GM23248 (cell line): ENCODE measurements around the gene DIABLO. TPM values are rescaled to one million over a fixed set of nuclear protein-coding genes. Genes with fewer than 3 reads are reported as not detected.

Experiments
- DNase-seq: peaks from one replicate; pipeline ENCODE4 v3.0.0-alpha.2; 2015
- H2AFZ ChIP-seq: fragments of 200-600 bp; sonication (generic); 2 replicates; pipeline ENCODE4 v1.6.1; 2016; ENCODE audit warnings: antibody characterized with exemption
- H3F3A ChIP-seq: fragments of 200-600 bp; sonication (generic); 2 replicates; pipeline ENCODE4 v1.6.1; 2016; ENCODE audit warnings: mild to moderate bottlenecking, antibody characterized with exemption, mixed run types; ENCODE audit not compliant: insufficient read depth
- H3K27ac ChIP-seq: fragments of 200-600 bp; sonication (generic); 2 replicates; pipeline ENCODE4 v1.5.1; 2016; ENCODE audit warnings: mild to moderate bottlenecking
- H3K27me3 ChIP-seq: fragments of 200-600 bp; sonication (generic); replicated peaks from 2 replicates; pipeline ENCODE4 v1.6.1; 2016; ENCODE audit warnings: mild to moderate bottlenecking; ENCODE audit not compliant: insufficient read depth
- H3K36me3 ChIP-seq: fragments of 200-600 bp; sonication (generic); 2 replicates; pipeline ENCODE4 v1.6.1; 2016; ENCODE audit warnings: low read depth, mild to moderate bottlenecking
- H3K4me1 ChIP-seq: fragments of 200-600 bp; sonication (generic); 2 replicates; pipeline ENCODE4 v1.6.1; 2016; ENCODE audit warnings: mild to moderate bottlenecking; ENCODE audit not compliant: insufficient read depth
- H3K4me2 ChIP-seq: fragments of 200-600 bp; sonication (generic); one replicate; pipeline ENCODE4 v1.6.1; 2016; ENCODE audit warnings: mild to moderate bottlenecking; ENCODE audit not compliant: unreplicated experiment
- H3K4me3 ChIP-seq: fragments of 200-600 bp; sonication (generic); 2 replicates; pipeline ENCODE4 v1.5.1; 2016; ENCODE audit warnings: mild to moderate bottlenecking
- H3K79me2 ChIP-seq: fragments of 200-600 bp; sonication (generic); 2 replicates; pipeline ENCODE4 v1.6.1; 2016; ENCODE audit warnings: mild to moderate bottlenecking; ENCODE audit not compliant: insufficient read depth
- H3K9ac ChIP-seq: fragments of 200-600 bp; sonication (generic); 2 replicates; pipeline ENCODE4 v1.6.1; 2016; ENCODE audit warnings: mild to moderate bottlenecking
- H3K9me2 ChIP-seq: fragments of 200-600 bp; sonication (generic); 2 replicates; pipeline ENCODE4 v1.6.1; 2016; ENCODE audit warnings: mixed run types, mild to moderate bottlenecking, moderate library complexity; ENCODE audit not compliant: insufficient read depth
- H3K9me3 ChIP-seq: fragments of 200-600 bp; sonication (generic); one replicate; pipeline ENCODE4 v1.6.1; 2017; ENCODE audit warnings: low read depth
- H4K20me1 ChIP-seq: fragments of 200-600 bp; sonication (generic); 2 replicates; pipeline ENCODE4 v1.6.0; 2016; ENCODE audit not compliant: insufficient read depth
- EZH2 ChIP-seq: fragments of 200-600 bp; sonication (generic); IDR thresholded peaks from 2 replicates; pipeline ENCODE4 v1.6.1; 2018; ENCODE audit warnings: antibody characterized with exemption, mild to moderate bottlenecking; ENCODE audit not compliant: insufficient read depth, poor library complexity, severe bottlenecking
- EZH2phosphoT487 ChIP-seq: fragments of 200-600 bp; sonication (generic); IDR thresholded peaks from 2 replicates; pipeline ENCODE4 v1.6.1; 2018; ENCODE audit warnings: antibody characterized with exemption, moderate library complexity, mild to moderate bottlenecking, low read depth; ENCODE audit not compliant: insufficient read depth
- WGBS, 2 experiments: methylation state at CpG; one replicate each; pipeline ENCODE4 v1.1.6; 2015 to 2017; ENCODE audit warnings: low lambda C conversion rate in 2 of 2, low coverage in 1 of 2; ENCODE audit errors: missing lambda C conversion rate in 2 of 2; 5-methylcytosine and 5-hydroxymethylcytosine counted together
- in situ Hi-C: fragments of 300-500 bp; cut with MboI; formaldehyde crosslinking; loops from 2 replicates; pipeline ENCODE4 v1.15.0; 2020
- polyA plus RNA-seq: library from polyadenylated mRNA; unstranded; fragments of >200 nt; fragmentation: Nextera tagmentation; extraction: Ambion mirVana; gene quantifications from 2 replicates; pipeline ENCODE4 v1.2.1, GENCODE V29; 2016
- total RNA-seq: library from RNA; depleted of rRNA; stranded (reverse); fragments of >200 nt; shearing (Covaris generic); gene quantifications from 2 replicates; pipeline ENCODE4 v1.2.3, GENCODE V29; 2014

Gene DIABLO
- total and polyA plus RNA-seq, 2 experiments from 2014 or later: 50.6 to 67.6 TPM

DNA sequence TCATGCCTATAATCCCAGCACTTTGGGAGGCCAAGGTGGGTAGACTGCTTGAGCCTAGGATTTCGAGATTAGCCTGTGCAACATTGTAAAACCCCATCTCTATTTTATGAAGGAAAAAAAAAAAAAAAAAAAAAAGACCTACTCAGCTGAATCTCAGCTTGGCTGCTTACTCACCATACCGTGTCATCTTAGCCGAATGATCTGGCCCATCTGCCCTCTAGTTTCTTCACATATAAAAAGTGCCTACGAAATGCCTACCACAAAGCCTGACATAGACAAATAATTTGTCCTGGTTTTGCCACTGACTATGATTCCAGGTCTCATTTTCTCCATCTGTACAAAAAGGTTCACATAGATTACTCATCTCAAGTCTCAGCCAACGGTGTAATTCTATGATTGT is 10.1 kb downstream of the DIABLO start:
- peak; percentile 57 for DNase-seq
- Histone ChIP-seq H3K27me3 (no peaks in the 10 kb centered on the region), H3K9me2 (no peaks in the 10 kb centered on the region), H3K9ac (no peak overlapping the region), H3K4me1 (no peaks in the 10 kb centered on the region), H3K4me2 (no peak overlapping the region), H3K9me3 (no peaks in the 10 kb centered on the region), H3F3A (no peaks in the 10 kb centered on the region), H3K79me2 (peaks cover 33% of the 10 kb centered on the region), H3K36me3 (peaks cover 61% of the 10 kb centered on the region), H3K27ac (no peak overlapping the region), H2AFZ (no peak overlapping the region), H4K20me1 (no peaks in the 10 kb centered on the region), H3K4me3 (no peak overlapping the region)
- TF ChIP-seq EZH2 (no peak), EZH2phosphoT487 (no peak)
- 76 to 89% methylated on average over 5 of the region's 5 CpGs for WGBS, 2 experiments
- in situ Hi-C loops: no loop called here

DNA sequence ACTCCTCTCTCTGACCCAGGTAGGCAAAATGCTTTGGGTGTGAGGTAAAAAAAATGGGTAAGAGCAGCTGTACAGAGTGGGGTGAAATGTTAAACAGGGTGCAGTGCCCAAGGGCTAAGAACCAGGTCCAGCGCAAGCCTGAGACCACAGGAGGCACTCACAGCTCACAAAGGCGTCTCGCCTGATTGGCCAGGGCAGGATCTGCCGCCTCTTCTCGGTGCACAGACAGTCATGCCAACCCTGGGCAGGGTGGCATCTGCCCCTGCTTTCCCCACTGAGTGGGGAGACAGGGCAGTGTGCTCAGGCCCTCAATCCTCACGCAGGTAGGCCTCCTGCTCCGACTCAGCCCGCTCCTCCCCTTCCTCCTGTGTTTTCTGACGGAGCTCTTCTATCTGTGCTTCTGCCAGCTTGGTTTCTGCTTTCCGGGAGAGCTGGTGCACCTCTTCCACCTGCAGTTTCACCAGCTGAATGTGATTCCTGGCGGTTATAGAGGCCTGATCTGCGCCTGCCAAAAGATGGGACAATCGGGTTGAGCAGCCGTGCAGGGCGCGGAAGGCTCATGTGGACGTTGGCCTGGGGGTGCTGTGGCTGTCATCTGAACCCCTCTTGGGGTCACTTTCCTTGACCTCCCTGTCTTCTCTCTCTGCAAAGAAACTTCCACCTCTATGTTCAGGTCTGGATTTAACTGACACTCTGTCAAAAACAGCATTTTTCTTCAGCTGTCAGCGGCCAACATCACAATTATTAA is 17.6 kb downstream of the DIABLO start:
- Histone ChIP-seq H2AFZ (no peak overlapping the region), H3K4me2 (no peak overlapping the region), H3K27ac (no peak overlapping the region), H3F3A (peaks cover 11% of the 10 kb centered on the region; the same call in 1 of the 2 replicates), H3K36me3 (peaks cover 16% of the 10 kb centered on the region), H3K9ac (no peak overlapping the region), H3K9me2 (no peaks in the 10 kb centered on the region), H3K27me3 (no peaks in the 10 kb centered on the region; the same call in 1 of the 2 replicates), H3K4me3 (no peak overlapping the region), H3K9me3 (no peaks in the 10 kb centered on the region), H3K79me2 (no peaks in the 10 kb centered on the region), H4K20me1 (no peaks in the 10 kb centered on the region), H3K4me1 (no peaks in the 10 kb centered on the region)
- no peak for DNase-seq
- 94 to 96% methylated on average over 18 of the region's 18 CpGs for WGBS, 2 experiments
- TF ChIP-seq EZH2phosphoT487 (no peak), EZH2 (no peak)
- in situ Hi-C loops: no loop called here

DNA sequence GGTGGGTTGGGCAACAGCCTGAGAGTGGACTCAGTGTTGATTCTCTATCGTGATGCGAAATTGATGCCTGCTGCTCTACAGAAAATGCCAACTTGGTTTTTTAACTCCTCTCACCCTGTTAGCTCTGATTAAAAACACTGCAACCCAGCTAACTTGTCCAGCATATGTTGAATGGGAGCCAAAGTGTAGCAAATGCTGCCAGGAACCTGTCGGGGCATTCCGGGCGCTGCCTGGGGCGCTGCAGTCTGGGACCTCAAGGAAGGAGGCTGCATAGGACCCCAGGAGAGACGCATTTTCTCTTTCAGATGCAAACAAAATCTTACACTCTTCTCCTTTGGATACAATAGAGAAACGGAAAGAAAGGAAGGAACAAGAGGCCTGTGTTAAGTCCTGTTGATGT is 18.5 kb downstream of the DIABLO start:
- no peaks in the 10 kb centered on the region for H3K79me2 ChIP-seq
- TF ChIP-seq EZH2: no peak
- TF ChIP-seq EZH2phosphoT487: no peak
- 89 to 95% methylated on average over 7 to 8 of the region's 8 CpGs for WGBS, 2 experiments
- H3K9me3 ChIP-seq: no peaks in the 10 kb centered on the region
- H3K27me3 ChIP-seq: no peaks in the 10 kb centered on the region; the same call in 1 of the 2 replicates
- DNase-seq: no peak
- H3K4me1 ChIP-seq: no peaks in the 10 kb centered on the region
- no peak overlapping the region for H2AFZ ChIP-seq
- H4K20me1 ChIP-seq: no peaks in the 10 kb centered on the region
- no peak overlapping the region for H3K4me3 ChIP-seq
- H3K27ac ChIP-seq: no peak overlapping the region
- H3K4me2 ChIP-seq: no peak overlapping the region
- H3K9ac ChIP-seq: no peak overlapping the region
- H3K36me3 ChIP-seq: peaks cover 8% of the 10 kb centered on the region; the same call in 1 of the 2 replicates
- peaks cover 14% of the 10 kb centered on the region; the same call in 1 of the 2 replicates for H3F3A ChIP-seq
- no peaks in the 10 kb centered on the region for H3K9me2 ChIP-seq
- in situ Hi-C loops: no loop called here

DNA sequence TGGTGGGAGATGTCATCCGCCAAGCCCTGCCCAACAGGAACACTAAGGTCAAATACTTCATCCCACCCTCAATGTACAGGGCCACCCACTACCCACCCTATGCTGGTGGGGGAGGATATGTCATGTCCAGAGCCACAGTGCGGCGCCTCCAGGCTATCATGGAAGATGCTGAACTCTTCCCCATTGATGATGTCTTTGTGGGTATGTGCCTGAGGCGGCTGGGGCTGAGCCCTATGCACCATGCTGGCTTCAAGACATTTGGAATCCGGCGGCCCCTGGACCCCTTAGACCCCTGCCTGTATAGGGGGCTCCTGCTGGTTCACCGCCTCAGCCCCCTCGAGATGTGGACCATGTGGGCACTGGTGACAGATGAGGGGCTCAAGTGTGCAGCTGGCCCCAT is 18.9 kb downstream of the DIABLO start:
- Histone ChIP-seq H3K27me3 (no peaks in the 10 kb centered on the region; the same call in 1 of the 2 replicates), H3K9me3 (no peaks in the 10 kb centered on the region), H3K4me1 (no peaks in the 10 kb centered on the region), H3K4me2 (no peak overlapping the region), H3K4me3 (no peak overlapping the region), H2AFZ (no peak overlapping the region), H4K20me1 (no peaks in the 10 kb centered on the region), H3F3A (peaks cover 15% of the 10 kb centered on the region; the same call in 1 of the 2 replicates), H3K36me3 (peaks cover 4% of the 10 kb centered on the region; the same call in 1 of the 2 replicates), H3K9ac (no peak overlapping the region), H3K9me2 (no peaks in the 10 kb centered on the region), H3K79me2 (no peaks in the 10 kb centered on the region), H3K27ac (no peak overlapping the region)
- no peak for DNase-seq
- 79 to 92% methylated on average over 7 to 8 of the region's 8 CpGs for WGBS, 2 experiments
- in situ Hi-C loops: no loop called here
- no peak for TF ChIP-seq EZH2
- no peak for TF ChIP-seq EZH2phosphoT487
